HCT116 (cell line): ENCODE results near the gene SOCS3. TPM values are rescaled to one million over a fixed set of nuclear protein-coding genes. Genes with fewer than 3 reads are reported as not detected.
A peak's percentile ranks its signal among the peaks of the same experiment; 100 is the strongest.

ENCODE experiments used
- ATAC-seq: fragments of 200-7000 bp; cut with Tn5 transposase; 2 replicates; pipeline ENCODE4 v1.9.1; 2020; ENCODE audit warnings: mild to moderate bottlenecking, moderate library complexity
- BruUV-seq: library from RNA; stranded (reverse); fragments of 400-500 nt; replicated peaks from 2 replicates; lab custom pipeline; 2021; lab: Mats Ljungman, UMichigan
- CTCF ChIA-PET: fragments of 300-600 bp; sonication (Branson Sonifier 250); formaldehyde crosslinking; loops from one replicate; lab custom pipeline; 2021; ENCODE audit warnings: antibody characterized with exemption; lab: Charles Lee
- POLR2A ChIA-PET: fragments of 300-600, 350-600 bp; sonication (Branson Sonifier 250); formaldehyde crosslinking; loops from one replicate; lab custom pipeline; 2021; ENCODE audit warnings: antibody characterized with exemption; lab: Charles Lee
- RAD21 ChIA-PET, 2 experiments: fragments of 300-600 bp; sonication (Branson Sonifier 250); formaldehyde crosslinking; loops; one replicate each; lab custom pipeline; 2023; ENCODE audit warnings: low total read pairs in 2 of 2; ENCODE audit not compliant: uncharacterized antibody in 2 of 2, unreplicated experiment in 2 of 2, low non-redundant PET in 1 of 2; lab: Charles Lee
- DNase-seq: peaks from one replicate; pipeline ENCODE4 v3.0.0-alpha.2; 2010; ENCODE audit warnings: low read depth, low spot score
- H2AFZ ChIP-seq: fragments of 200-600 bp; shearing (Covaris generic), sonication (generic); 2 replicates; pipeline ENCODE4 v1.6.1; 2017; ENCODE audit warnings: low read depth, mixed run types, mixed read lengths, antibody characterized with exemption, low read length; ENCODE audit not compliant: poor library complexity, severe bottlenecking
- H3K27ac ChIP-seq: 2 replicates; pipeline ENCODE4 v1.5.1; 2012; ENCODE audit warnings: low read depth, low read length
- H3K27me3 ChIP-seq: fragments of 200-600 bp; sonication (generic); 2 replicates; pipeline ENCODE4 v1.6.1; 2016; ENCODE audit warnings: mixed run types, low read length, mixed read lengths; ENCODE audit not compliant: insufficient read depth
- H3K36me3 ChIP-seq, 2 experiments: fragments of 200-500 bp in 1 of 2; fragments of 200-600 bp in 1 of 2; sonication (Bioruptor generic) in 1 of 2; sonication (generic) in 1 of 2; 2 replicates each; pipeline versions ENCODE4 v1.5.1 to v1.6.1; 2014 to 2016; ENCODE audit warnings: low read length in 2 of 2, inconsistent platforms in 1 of 2, mixed read lengths in 1 of 2, mixed run types in 1 of 2; ENCODE audit not compliant: insufficient read depth in 2 of 2, control insufficient read depth in 1 of 2
- H3K4me1 ChIP-seq, 2 experiments: fragments of 200-600 bp in 1 of 2; sonication (generic) in 1 of 2; 2 replicates each; pipeline versions ENCODE4 v1.5.1 to v1.6.1; 2012 to 2017; ENCODE audit warnings: low read length in 2 of 2, inconsistent platforms in 1 of 2, mild to moderate bottlenecking in 1 of 2, mixed read lengths in 1 of 2, mixed run types in 1 of 2, moderate library complexity in 1 of 2; ENCODE audit not compliant: insufficient read depth in 2 of 2, control insufficient read depth in 1 of 2
- H3K4me2 ChIP-seq: fragments of 200-600 bp; sonication (generic); 2 replicates; pipeline ENCODE4 v1.6.1; 2017; ENCODE audit warnings: mixed run types, low read length, mixed read lengths
- H3K4me3 ChIP-seq, 2 experiments: fragments of 200-600 bp in 1 of 2; sonication (generic) in 1 of 2; replicated peaks in 1 of 2; 2 replicates each; pipeline ENCODE4 v1.5.1; 2011 to 2016; ENCODE audit warnings: low read length in 2 of 2, control low read depth in 1 of 2, low read depth in 1 of 2, mild to moderate bottlenecking in 1 of 2, mixed read lengths in 1 of 2, mixed run types in 1 of 2
- H3K79me2 ChIP-seq: fragments of 200-600 bp; sonication (generic); 2 replicates; pipeline ENCODE4 v1.6.1; 2017; ENCODE audit warnings: mild to moderate bottlenecking, mixed run types, low read length, moderate library complexity, mixed read lengths; ENCODE audit not compliant: insufficient read depth
- H3K9ac ChIP-seq: fragments of 200-600 bp; sonication (generic); 2 replicates; pipeline ENCODE4 v1.6.1; 2016; ENCODE audit warnings: low read length, mixed read lengths
- H3K9me2 ChIP-seq: fragments of 200-600 bp; sonication (generic), shearing (Covaris generic); 2 replicates; pipeline ENCODE4 v1.6.1; 2017; ENCODE audit warnings: mixed run types, mild to moderate bottlenecking, moderate library complexity; ENCODE audit not compliant: insufficient read depth
- H3K9me3 ChIP-seq, 2 experiments: fragments of 200-500 bp in 1 of 2; fragments of 200-600 bp in 1 of 2; sonication (Bioruptor generic) in 1 of 2; sonication (generic) in 1 of 2; 2 replicates each; pipeline ENCODE4 v1.6.1; 2014 to 2017; ENCODE audit warnings: low read length in 2 of 2, mixed read lengths in 2 of 2, inconsistent platforms in 1 of 2, low read depth in 1 of 2, mild to moderate bottlenecking in 1 of 2, mixed run types in 1 of 2, moderate library complexity in 1 of 2; ENCODE audit not compliant: control insufficient read depth in 1 of 2, insufficient read depth in 1 of 2
- H4K20me1 ChIP-seq: fragments of 200-600 bp; sonication (generic), shearing (Covaris generic); 2 replicates; pipeline ENCODE4 v1.6.1; 2017; ENCODE audit warnings: mixed run types, mild to moderate bottlenecking, moderate library complexity; ENCODE audit not compliant: insufficient read depth
- CBX3 ChIP-seq: IDR thresholded peaks from 2 replicates; pipeline ENCODE4 v1.6.1; 2012; ENCODE audit warnings: low read depth
- POLR2AphosphoS5 ChIP-seq: IDR thresholded peaks from 2 replicates; pipeline ENCODE4 v1.6.1; 2011; ENCODE audit warnings: mild to moderate bottlenecking, low read depth, low read length, moderate library complexity
- SP1 ChIP-seq: IDR thresholded peaks from 2 replicates; pipeline ENCODE4 v1.6.1; 2012; ENCODE audit warnings: low read depth
- TCF7L2 ChIP-seq: IDR thresholded peaks from 2 replicates; pipeline ENCODE4 v1.7.0; 2011; ENCODE audit warnings: borderline replicate concordance, inconsistent platforms; ENCODE audit not compliant: insufficient read depth, insufficient read length; ENCODE audit errors: extremely low read depth
- YY1 ChIP-seq: IDR thresholded peaks from 2 replicates; pipeline ENCODE4 v1.6.1; 2011; ENCODE audit warnings: low read length, low read depth, moderate library complexity, mild to moderate bottlenecking; ENCODE audit not compliant: insufficient replicate concordance; ENCODE audit errors: extremely low read depth
- ZNF274 ChIP-seq: fragments of 200-500 bp; sonication (Bioruptor generic); IDR thresholded peaks from 2 replicates; pipeline ENCODE4 v1.6.1; 2014; ENCODE audit warnings: mild to moderate bottlenecking, low read depth, low read length, inconsistent platforms
- intact Hi-C: fragments of 100-400 bp; cut with micrococcal nuclease; formaldehyde crosslinking; loops from 2 replicates; pipeline ENCODE4 v1.10.0; 2022
- total RNA-seq: library from RNA; stranded (reverse); gene quantifications from one replicate; pipeline ENCODE4 v1.2.1, GENCODE V29; 2021; ENCODE audit not compliant: unreplicated experiment
- TF ChIP-seq, protein P1 (sequence below): IDR thresholded peaks from 2 replicates; pipeline ENCODE4 v1.6.1; 2012; ENCODE audit warnings: low read depth
- TF ChIP-seq, protein P2 (sequence below): IDR thresholded peaks from 2 replicates; pipeline ENCODE4 v1.6.1; 2012
- TF ChIP-seq, protein P3 (sequence below): IDR thresholded peaks from 2 replicates; pipeline ENCODE4 v1.6.1; 2012
- TF ChIP-seq, protein P4 (sequence below), 3 experiments: fragments of 200-600 bp in 1 of 3; sonication (generic) in 1 of 3; IDR thresholded peaks in 2 of 3; conservative IDR thresholded peaks in 1 of 3; 2 replicates each; pipeline ENCODE4 v1.5.1; 2012 to 2017; ENCODE audit warnings: low read depth in 2 of 3, low read length in 2 of 3, antibody characterized with exemption in 1 of 3, borderline replicate concordance in 1 of 3, control low read depth in 1 of 3, mild to moderate bottlenecking in 1 of 3, mixed read lengths in 1 of 3, mixed run types in 1 of 3, moderate library complexity in 1 of 3; ENCODE audit not compliant: insufficient read depth in 1 of 3

Gene SOCS3
- total RNA-seq, 1 experiment from 2014 or later = 26.7 TPM

DNA sequence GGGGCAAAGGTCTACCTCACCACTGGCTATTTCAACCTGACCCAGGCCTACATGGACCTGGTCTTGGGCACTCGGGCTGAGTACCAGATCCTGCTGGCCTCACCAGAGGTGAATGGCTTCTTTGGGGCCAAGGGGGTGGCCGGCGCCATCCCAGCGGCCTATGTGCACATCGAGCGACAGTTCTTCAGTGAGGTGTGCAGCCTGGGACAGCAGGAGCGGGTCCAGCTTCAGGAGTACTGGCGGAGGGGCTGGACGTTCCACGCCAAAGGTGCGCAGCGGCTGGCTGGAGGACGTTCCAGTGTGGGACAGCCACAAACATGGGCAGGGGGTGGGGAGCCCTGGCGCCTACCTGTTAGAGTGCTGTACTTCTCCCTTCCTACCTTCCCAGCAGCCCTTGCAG, 43.9 kb upstream of the SOCS3 start:
- DNase-seq = no peak
- Histone ChIP-seq H3K27ac (no peak overlapping the region), H3K4me3 (no peak overlapping the region), H3K27me3 (no peaks in the 10 kb centered on the region)
- ATAC-seq = no peak
- ChIA-PET RAD21 (no interaction called here), CTCF (interaction anchor here (1.2 kb wide), 1 partner anchor 18 kb away, joined by 3 read pairs; no protein-coding TSS in a partner anchor)
- TF ChIP-seq, protein P1, sequence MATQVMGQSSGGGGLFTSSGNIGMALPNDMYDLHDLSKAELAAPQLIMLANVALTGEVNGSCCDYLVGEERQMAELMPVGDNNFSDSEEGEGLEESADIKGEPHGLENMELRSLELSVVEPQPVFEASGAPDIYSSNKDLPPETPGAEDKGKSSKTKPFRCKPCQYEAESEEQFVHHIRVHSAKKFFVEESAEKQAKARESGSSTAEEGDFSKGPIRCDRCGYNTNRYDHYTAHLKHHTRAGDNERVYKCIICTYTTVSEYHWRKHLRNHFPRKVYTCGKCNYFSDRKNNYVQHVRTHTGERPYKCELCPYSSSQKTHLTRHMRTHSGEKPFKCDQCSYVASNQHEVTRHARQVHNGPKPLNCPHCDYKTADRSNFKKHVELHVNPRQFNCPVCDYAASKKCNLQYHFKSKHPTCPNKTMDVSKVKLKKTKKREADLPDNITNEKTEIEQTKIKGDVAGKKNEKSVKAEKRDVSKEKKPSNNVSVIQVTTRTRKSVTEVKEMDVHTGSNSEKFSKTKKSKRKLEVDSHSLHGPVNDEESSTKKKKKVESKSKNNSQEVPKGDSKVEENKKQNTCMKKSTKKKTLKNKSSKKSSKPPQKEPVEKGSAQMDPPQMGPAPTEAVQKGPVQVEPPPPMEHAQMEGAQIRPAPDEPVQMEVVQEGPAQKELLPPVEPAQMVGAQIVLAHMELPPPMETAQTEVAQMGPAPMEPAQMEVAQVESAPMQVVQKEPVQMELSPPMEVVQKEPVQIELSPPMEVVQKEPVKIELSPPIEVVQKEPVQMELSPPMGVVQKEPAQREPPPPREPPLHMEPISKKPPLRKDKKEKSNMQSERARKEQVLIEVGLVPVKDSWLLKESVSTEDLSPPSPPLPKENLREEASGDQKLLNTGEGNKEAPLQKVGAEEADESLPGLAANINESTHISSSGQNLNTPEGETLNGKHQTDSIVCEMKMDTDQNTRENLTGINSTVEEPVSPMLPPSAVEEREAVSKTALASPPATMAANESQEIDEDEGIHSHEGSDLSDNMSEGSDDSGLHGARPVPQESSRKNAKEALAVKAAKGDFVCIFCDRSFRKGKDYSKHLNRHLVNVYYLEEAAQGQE = no peak
- TF ChIP-seq, all 23 proteins: peak for 0
- Histone ChIP-seq H3K79me2 (peaks cover 35% of the 10 kb centered on the region), H3K9me2 (no peaks in the 10 kb centered on the region), H3K4me1 (peaks cover 5 to 15% of the 10 kb centered on the region in 2 experiments), H2AFZ (no peak overlapping the region), H3K9me3 (no peaks in the 10 kb centered on the region), H3K9ac (no peak overlapping the region), H3K36me3 (peaks cover 40 to 61% of the 10 kb centered on the region in 2 experiments; a peak in 3 of 4 replicates), H3K4me2 (no peak overlapping the region), H4K20me1 (no peaks in the 10 kb centered on the region; the same call in 1 of the 2 replicates)
- intact Hi-C loops = no loop called here
- POLR2A ChIA-PET = no interaction called here
- BruUV-seq = no TSS peak

DNA sequence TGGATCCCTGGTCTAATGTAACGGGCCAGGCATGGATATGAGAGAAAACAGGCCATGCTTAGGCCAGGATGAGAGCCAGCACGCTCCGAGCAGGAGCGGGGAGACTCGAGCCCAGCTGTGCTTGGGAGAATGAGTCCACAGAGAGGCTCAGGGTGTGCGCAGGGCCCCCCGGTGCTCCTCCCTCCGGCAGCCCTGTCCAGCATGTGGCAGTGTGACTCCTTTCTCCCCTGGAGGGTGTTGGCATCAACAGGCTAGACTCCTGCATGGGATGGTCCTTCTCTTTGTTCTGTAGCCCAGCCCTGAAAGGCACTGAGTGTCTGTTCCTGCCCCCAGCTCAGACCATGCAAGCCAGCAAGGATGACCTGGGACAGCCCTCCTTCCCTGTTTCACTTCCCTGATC, 42.0 kb upstream of the SOCS3 start:
- Histone ChIP-seq H3K4me1 (no peaks in the 10 kb centered on the region), H3K36me3 (peaks cover 49 to 69% of the 10 kb centered on the region in 2 experiments; a peak in 3 of 4 replicates), H3K4me3 (no peak overlapping the region), H3K9ac (no peak overlapping the region), H3K9me3 (no peaks in the 10 kb centered on the region), H3K79me2 (peaks cover 24% of the 10 kb centered on the region), H3K9me2 (no peaks in the 10 kb centered on the region), H3K4me2 (no peak overlapping the region), H3K27me3 (no peaks in the 10 kb centered on the region), H3K27ac (no peak overlapping the region), H4K20me1 (no peaks in the 10 kb centered on the region; the same call in 1 of the 2 replicates), H2AFZ (no peak overlapping the region)
- ChIA-PET POLR2A (no interaction called here), RAD21 (no interaction called here), CTCF (interaction anchor here (1.9 kb wide), 1 partner anchor 20 kb away, joined by 5 read pairs; no protein-coding TSS in a partner anchor)
- DNase-seq = no peak
- TSS peak; percentile 9 for BruUV-seq
- no peak for ATAC-seq
- intact Hi-C loops = no loop called here
- TF ChIP-seq, protein P2, sequence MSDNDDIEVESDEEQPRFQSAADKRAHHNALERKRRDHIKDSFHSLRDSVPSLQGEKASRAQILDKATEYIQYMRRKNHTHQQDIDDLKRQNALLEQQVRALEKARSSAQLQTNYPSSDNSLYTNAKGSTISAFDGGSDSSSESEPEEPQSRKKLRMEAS = no peak
- TF ChIP-seq POLR2AphosphoS5 = no peak
- TF ChIP-seq, protein P3, sequence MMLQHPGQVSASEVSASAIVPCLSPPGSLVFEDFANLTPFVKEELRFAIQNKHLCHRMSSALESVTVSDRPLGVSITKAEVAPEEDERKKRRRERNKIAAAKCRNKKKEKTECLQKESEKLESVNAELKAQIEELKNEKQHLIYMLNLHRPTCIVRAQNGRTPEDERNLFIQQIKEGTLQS = no peak
- no peak for TF ChIP-seq YY1
- no peak for TF ChIP-seq TCF7L2
- no peak for TF ChIP-seq CBX3
- no peak for TF ChIP-seq ZNF274
- TF ChIP-seq, protein P4, sequence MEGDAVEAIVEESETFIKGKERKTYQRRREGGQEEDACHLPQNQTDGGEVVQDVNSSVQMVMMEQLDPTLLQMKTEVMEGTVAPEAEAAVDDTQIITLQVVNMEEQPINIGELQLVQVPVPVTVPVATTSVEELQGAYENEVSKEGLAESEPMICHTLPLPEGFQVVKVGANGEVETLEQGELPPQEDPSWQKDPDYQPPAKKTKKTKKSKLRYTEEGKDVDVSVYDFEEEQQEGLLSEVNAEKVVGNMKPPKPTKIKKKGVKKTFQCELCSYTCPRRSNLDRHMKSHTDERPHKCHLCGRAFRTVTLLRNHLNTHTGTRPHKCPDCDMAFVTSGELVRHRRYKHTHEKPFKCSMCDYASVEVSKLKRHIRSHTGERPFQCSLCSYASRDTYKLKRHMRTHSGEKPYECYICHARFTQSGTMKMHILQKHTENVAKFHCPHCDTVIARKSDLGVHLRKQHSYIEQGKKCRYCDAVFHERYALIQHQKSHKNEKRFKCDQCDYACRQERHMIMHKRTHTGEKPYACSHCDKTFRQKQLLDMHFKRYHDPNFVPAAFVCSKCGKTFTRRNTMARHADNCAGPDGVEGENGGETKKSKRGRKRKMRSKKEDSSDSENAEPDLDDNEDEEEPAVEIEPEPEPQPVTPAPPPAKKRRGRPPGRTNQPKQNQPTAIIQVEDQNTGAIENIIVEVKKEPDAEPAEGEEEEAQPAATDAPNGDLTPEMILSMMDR (IDR thresholded peaks at IDR 0.05 in 2 of 3, conservative IDR thresholded peaks at IDR 0.05 in 1 of 3; ENCODE audit: borderline replicate concordance in 1 of 3, insufficient read depth in 1 of 3, low read depth in 2 of 3, low read length in 2 of 3) = no peak
- TF ChIP-seq SP1 = no peak
